Tibial nerve (tissue), 4 donors: ENCODE measurements around the gene KLHL11.

ENCODE experiments used
- CTCF ChIP-seq, 5 experiments: fragments of 200-600 bp in 3 of 5; fragments of 450-650 bp in 2 of 5; sonication (generic) in 3 of 5; IDR thresholded peaks; one replicate each; pipeline ENCODE4 v1.5.1; 2016 to 2019; ENCODE audit warnings: antibody characterized with exemption in 5 of 5, mild to moderate bottlenecking in 3 of 5, moderate library complexity in 2 of 5
- EP300 ChIP-seq, 2 donors: sonication (generic); formaldehyde crosslinking; IDR thresholded peaks; one replicate each; pipeline ENCODE4 v1.6.1; 2017; ENCODE audit warnings: antibody characterized with exemption in 2 of 2, mild to moderate bottlenecking in 1 of 2
- POLR2A ChIP-seq, 2 donors: fragments of 450-650 bp; IDR thresholded peaks; one replicate each; pipeline ENCODE4 v1.6.1; 2017; ENCODE audit warnings: antibody characterized with exemption in 2 of 2, mild to moderate bottlenecking in 2 of 2, moderate library complexity in 2 of 2

GRCh38 chr17:41822216-41823140 lies 42.7 kb downstream of the KLHL11 start:
- TF ChIP-seq CTCF (IDR thresholded peaks at IDR 0.05) (no peak), POLR2A (IDR thresholded peaks at IDR 0.05) (no peak), EP300 (IDR thresholded peaks at IDR 0.05) (no peak)
